ENCODE measurements around the gene ZDHHC14.

DNA sequence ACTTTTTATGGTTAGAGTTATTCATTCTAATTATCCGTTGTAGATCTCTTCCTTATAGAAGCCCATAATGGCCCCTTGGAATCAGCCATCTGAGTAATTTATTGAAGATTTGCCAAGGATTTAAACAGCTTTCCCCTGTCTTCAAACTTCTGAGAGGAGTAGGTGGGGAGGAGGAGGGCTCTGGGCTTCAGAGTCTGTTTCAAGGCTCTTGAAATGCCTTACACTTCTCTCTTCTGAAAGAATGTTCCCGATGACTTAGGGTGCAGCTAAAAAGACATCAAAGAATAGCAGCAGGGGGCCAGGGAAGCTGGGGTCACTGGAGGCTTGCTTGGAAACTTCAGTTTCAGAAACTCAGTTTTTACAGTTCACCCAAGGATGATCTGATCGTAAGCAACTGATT, 165.3 kb downstream of the ZDHHC14 start:
- no peak for TF ChIP-seq ZFP36 (IDR thresholded peaks at IDR 0.05; ENCODE audit: borderline replicate concordance, partially characterized antibody)
- no peak for TF ChIP-seq PHF8 (IDR thresholded peaks at IDR 0.05; ENCODE audit: borderline replicate concordance, low read depth)
- no peak for TF ChIP-seq ELK1 (IDR thresholded peaks at IDR 0.05; ENCODE audit: low read depth, low read length)
- TF ChIP-seq ATOH8 (CRISPR knock-in tag; IDR thresholded peaks at IDR 0.05; ENCODE audit: low read depth): no peak
- no peak for TF ChIP-seq CTCF (IDR thresholded peaks at IDR 0.05)
- no peak for TF ChIP-seq HES2 (IDR thresholded peaks at IDR 0.05)
- TF ChIP-seq, protein P1, sequence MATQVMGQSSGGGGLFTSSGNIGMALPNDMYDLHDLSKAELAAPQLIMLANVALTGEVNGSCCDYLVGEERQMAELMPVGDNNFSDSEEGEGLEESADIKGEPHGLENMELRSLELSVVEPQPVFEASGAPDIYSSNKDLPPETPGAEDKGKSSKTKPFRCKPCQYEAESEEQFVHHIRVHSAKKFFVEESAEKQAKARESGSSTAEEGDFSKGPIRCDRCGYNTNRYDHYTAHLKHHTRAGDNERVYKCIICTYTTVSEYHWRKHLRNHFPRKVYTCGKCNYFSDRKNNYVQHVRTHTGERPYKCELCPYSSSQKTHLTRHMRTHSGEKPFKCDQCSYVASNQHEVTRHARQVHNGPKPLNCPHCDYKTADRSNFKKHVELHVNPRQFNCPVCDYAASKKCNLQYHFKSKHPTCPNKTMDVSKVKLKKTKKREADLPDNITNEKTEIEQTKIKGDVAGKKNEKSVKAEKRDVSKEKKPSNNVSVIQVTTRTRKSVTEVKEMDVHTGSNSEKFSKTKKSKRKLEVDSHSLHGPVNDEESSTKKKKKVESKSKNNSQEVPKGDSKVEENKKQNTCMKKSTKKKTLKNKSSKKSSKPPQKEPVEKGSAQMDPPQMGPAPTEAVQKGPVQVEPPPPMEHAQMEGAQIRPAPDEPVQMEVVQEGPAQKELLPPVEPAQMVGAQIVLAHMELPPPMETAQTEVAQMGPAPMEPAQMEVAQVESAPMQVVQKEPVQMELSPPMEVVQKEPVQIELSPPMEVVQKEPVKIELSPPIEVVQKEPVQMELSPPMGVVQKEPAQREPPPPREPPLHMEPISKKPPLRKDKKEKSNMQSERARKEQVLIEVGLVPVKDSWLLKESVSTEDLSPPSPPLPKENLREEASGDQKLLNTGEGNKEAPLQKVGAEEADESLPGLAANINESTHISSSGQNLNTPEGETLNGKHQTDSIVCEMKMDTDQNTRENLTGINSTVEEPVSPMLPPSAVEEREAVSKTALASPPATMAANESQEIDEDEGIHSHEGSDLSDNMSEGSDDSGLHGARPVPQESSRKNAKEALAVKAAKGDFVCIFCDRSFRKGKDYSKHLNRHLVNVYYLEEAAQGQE (IDR thresholded peaks at IDR 0.05): no peak
- TF ChIP-seq HDAC2 (IDR thresholded peaks at IDR 0.05): no peak
- no peak for TF ChIP-seq MYC (IDR thresholded peaks at IDR 0.05; ENCODE audit: borderline replicate concordance, low read length)

Data from A549 (cell line).